SH-SY5Y (cell line): ENCODE results near the gene HSPA1B.

Experiments
- GATA2 ChIP-seq: IDR thresholded peaks from 2 replicates; pipeline ENCODE4 v1.6.1; 2011; ENCODE audit warnings: mild to moderate bottlenecking, low read depth, low read length
- GATA3 ChIP-seq: IDR thresholded peaks from 2 replicates; pipeline ENCODE4 v1.6.1; 2011; ENCODE audit warnings: low read depth, mild to moderate bottlenecking, low read length, moderate library complexity

HSPA1B gene

GRCh38 chr6:31827286-31828079 is at the start of gene HSPA1B:
HSPA1B (plus strand) TSS chr6:31827738; CDS start chr6:31827951, 213 bp downstream.
- no peak for TF ChIP-seq GATA3
- no peak for TF ChIP-seq GATA2

GRCh38 chr6:31778193-31778592 is 49.3 kb upstream of the HSPA1B start:
- TF ChIP-seq GATA3 (no peak), GATA2 (no peak)

GRCh38 chr6:31778999-31779885 is 48.3 kb upstream of the HSPA1B start:
- no peak for TF ChIP-seq GATA3
- TF ChIP-seq GATA2, result no peak

GRCh38 chr6:31779908-31780307 is 47.6 kb upstream of the HSPA1B start:
- TF ChIP-seq GATA2 (no peak), GATA3 (no peak)

GRCh38 chr6:31780507-31781243 is 46.9 kb upstream of the HSPA1B start:
- TF ChIP-seq GATA3 (no peak), GATA2 (no peak)

GRCh38 chr6:31781244-31782125 is 46.1 kb upstream of the HSPA1B start:
- TF ChIP-seq GATA3 (no peak), GATA2 (no peak)

- no peak for TF ChIP-seq GATA3
- no peak for TF ChIP-seq GATA2
Observed at GRCh38 chr6:31782126-31782855, 45.2 kb upstream of the HSPA1B start.

- no peak for TF ChIP-seq GATA3
- TF ChIP-seq GATA2, result no peak
Observed at GRCh38 chr6:31784098-31784925, 43.2 kb upstream of the HSPA1B start.

GRCh38 chr6:31785475-31785874 is 42.1 kb upstream of the HSPA1B start:
- TF ChIP-seq GATA3 (no peak), GATA2 (no peak)

- TF ChIP-seq GATA2, result no peak
- TF ChIP-seq GATA3, result no peak
Observed at GRCh38 chr6:31791324-31792089, 36.0 kb upstream of the HSPA1B start.

- no peak for TF ChIP-seq GATA2
- no peak for TF ChIP-seq GATA3
Observed at GRCh38 chr6:31792090-31792374, 35.5 kb upstream of the HSPA1B start.
